ENCODE measurements around the gene C2orf92. TPM values are rescaled to one million over a fixed set of nuclear protein-coding genes. Genes with fewer than 3 reads are reported as not detected.

Gene C2orf92
- total RNA-seq, 1 experiment from 2014 or later = 11.2 TPM

GRCh38 chr2:97645695-97646629 lies 23.6 kb upstream of the C2orf92 start, which contains the start of gene COX5B:
COX5B (plus strand) TSS chr2:97646062; CDS start chr2:97646087, 25 bp downstream.
- Histone ChIP-seq H3K4me2 (peak within 1 kb of the TSS; percentile 87), H3F3A (ENCODE audit: insufficient read depth, low read depth) (peaks cover 31% of the 10 kb centered on the region), H3K27ac (peak within 1 kb of the TSS; percentile 53), H4K20me1 (ENCODE audit: insufficient read depth) (no peaks in the 10 kb centered on the region), H2AFZ (peak within 1 kb of the TSS; percentile 95), H3K4me1 (replicated peaks; ENCODE audit: insufficient read depth) (peaks cover 10% of the 10 kb centered on the region), H3K9me3 (ENCODE audit: insufficient read depth, low read depth) (no peaks in the 10 kb centered on the region), H3K79me2 (ENCODE audit: low read depth) (peaks cover 25% of the 10 kb centered on the region), H3K9me2 (ENCODE audit: insufficient read depth) (no peaks in the 10 kb centered on the region), H3K27me3 (ENCODE audit: insufficient read depth, low read depth) (no peaks in the 10 kb centered on the region), H3K36me3 (ENCODE audit: low read depth) (peaks cover 23% of the 10 kb centered on the region), H3K4me3 (peak within 1 kb of the TSS; percentile 72)
- POLR2A ChIA-PET (ENCODE audit: unreplicated experiment) = interaction anchor here (0.5 to 1.5 kb wide), 11 partner anchors 18 to 1981 kb away, joined by 3 to 67 read pairs (median 5); partner anchors contain the start of gene ACTR1B
- BruUV-seq (replicated peaks) = no TSS peak
- CTCF ChIA-PET = interaction anchor here (2.4 kb wide), 1 partner anchor 18 kb away, joined by 13 read pairs; the partner anchor contains the start of gene ACTR1B
- intact Hi-C loops (cut with micrococcal nuclease; ENCODE audit: unreplicated experiment) = loop anchor here (1.0 to 10.0 kb wide), 3 partner anchors 18 to 51 kb away; partner anchors contain the start of gene ACTR1B
- TF ChIP-seq CTCF (conservative IDR thresholded peaks at IDR 0.05) = no peak
- no peak for TF ChIP-seq EZH2 (IDR thresholded peaks at IDR 0.05; ENCODE audit: low read depth)
- DNase-seq = peak; percentile 97 to 99

- H3K9me2 ChIP-seq (ENCODE audit: insufficient read depth) = no peaks in the 10 kb centered on the region
- peak overlapping the region; percentile 72 for H3K4me3 ChIP-seq
- H3F3A ChIP-seq (ENCODE audit: insufficient read depth, low read depth) = peaks cover 39% of the 10 kb centered on the region
- no peak for DNase-seq
- no peak overlapping the region for H3K27ac ChIP-seq
- H3K9me3 ChIP-seq (ENCODE audit: insufficient read depth, low read depth) = no peaks in the 10 kb centered on the region
- H3K27me3 ChIP-seq (ENCODE audit: insufficient read depth, low read depth) = no peaks in the 10 kb centered on the region
- peak overlapping the region; percentile 85; the same call in 1 of the 2 replicates for H2AFZ ChIP-seq
- intact Hi-C loops (cut with micrococcal nuclease; ENCODE audit: unreplicated experiment) = loop anchor here (5.0 to 10.0 kb wide), 2 partner anchors 50 to 52 kb away; no protein-coding TSS in a partner anchor
- TSS peak; percentile 51 for BruUV-seq (replicated peaks)
- H3K79me2 ChIP-seq (ENCODE audit: low read depth) = peaks cover 25% of the 10 kb centered on the region
- peaks cover 10% of the 10 kb centered on the region for H3K4me1 ChIP-seq (replicated peaks; ENCODE audit: insufficient read depth)
- H3K4me2 ChIP-seq = peak overlapping the region; percentile 87
- TF ChIP-seq EZH2 (IDR thresholded peaks at IDR 0.05; ENCODE audit: low read depth) (no peak), CTCF (conservative IDR thresholded peaks at IDR 0.05) (no peak)
- H3K36me3 ChIP-seq (ENCODE audit: low read depth) = peaks cover 23% of the 10 kb centered on the region
- no peaks in the 10 kb centered on the region for H4K20me1 ChIP-seq (ENCODE audit: insufficient read depth)
- POLR2A ChIA-PET (ENCODE audit: unreplicated experiment) = no interaction called here
- CTCF ChIA-PET = interaction anchor here (2.4 kb wide), 1 partner anchor 17 kb away, joined by 13 read pairs; the partner anchor contains the start of gene ACTR1B
Observed at GRCh38 chr2:97646977-97647376, 22.5 kb upstream of the C2orf92 start.

- DNase-seq = peak in 1 of 2 experiments; percentile 15
- peaks cover 23% of the 10 kb centered on the region for H3K36me3 ChIP-seq (ENCODE audit: low read depth)
- H3K4me2 ChIP-seq = no peak overlapping the region
- H3K79me2 ChIP-seq (ENCODE audit: low read depth) = peaks cover 23% of the 10 kb centered on the region
- H3K27ac ChIP-seq = no peak overlapping the region
- H3K4me3 ChIP-seq = no peak overlapping the region
- H3K4me1 ChIP-seq (replicated peaks; ENCODE audit: insufficient read depth) = peaks cover 10% of the 10 kb centered on the region
- H4K20me1 ChIP-seq (ENCODE audit: insufficient read depth) = no peaks in the 10 kb centered on the region
- POLR2A ChIA-PET (ENCODE audit: unreplicated experiment) = interaction anchor here (0.7 kb wide), 1 partner anchor 40 kb away, joined by 4 read pairs; no protein-coding TSS in a partner anchor
- H3F3A ChIP-seq (ENCODE audit: insufficient read depth, low read depth) = peaks cover 48% of the 10 kb centered on the region
- CTCF ChIA-PET = interaction anchor here (0.5 kb wide), 1 partner anchor 47 kb away, joined by 3 read pairs; no protein-coding TSS in a partner anchor
- TF ChIP-seq CTCF (conservative IDR thresholded peaks at IDR 0.05) (no peak), EZH2 (IDR thresholded peaks at IDR 0.05; ENCODE audit: low read depth) (no peak)
- BruUV-seq (replicated peaks) = no TSS peak
- intact Hi-C loops (cut with micrococcal nuclease; ENCODE audit: unreplicated experiment) = no loop called here
- no peaks in the 10 kb centered on the region for H3K27me3 ChIP-seq (ENCODE audit: insufficient read depth, low read depth)
- no peak overlapping the region for H2AFZ ChIP-seq
- H3K9me2 ChIP-seq (ENCODE audit: insufficient read depth) = no peaks in the 10 kb centered on the region
- H3K9me3 ChIP-seq (ENCODE audit: insufficient read depth, low read depth) = no peaks in the 10 kb centered on the region
Observed at GRCh38 chr2:97651114-97651513, 18.4 kb upstream of the C2orf92 start.
